Astrocyte (in vitro differentiated cells and primary cell): ENCODE data around the gene MBP.

ENCODE experiments used
- EZH2 ChIP-seq: IDR thresholded peaks from 2 replicates; pipeline ENCODE4 v1.6.1; 2012; ENCODE audit warnings: mild to moderate bottlenecking, low read length, inconsistent platforms; ENCODE audit not compliant: insufficient read depth
- TF ChIP-seq, protein P1 (sequence below): IDR thresholded peaks from 2 replicates; pipeline ENCODE4 v1.5.1; 2011; ENCODE audit warnings: low read depth, mild to moderate bottlenecking, inconsistent platforms, low read length, moderate library complexity; ENCODE audit not compliant: insufficient read depth

DNA sequence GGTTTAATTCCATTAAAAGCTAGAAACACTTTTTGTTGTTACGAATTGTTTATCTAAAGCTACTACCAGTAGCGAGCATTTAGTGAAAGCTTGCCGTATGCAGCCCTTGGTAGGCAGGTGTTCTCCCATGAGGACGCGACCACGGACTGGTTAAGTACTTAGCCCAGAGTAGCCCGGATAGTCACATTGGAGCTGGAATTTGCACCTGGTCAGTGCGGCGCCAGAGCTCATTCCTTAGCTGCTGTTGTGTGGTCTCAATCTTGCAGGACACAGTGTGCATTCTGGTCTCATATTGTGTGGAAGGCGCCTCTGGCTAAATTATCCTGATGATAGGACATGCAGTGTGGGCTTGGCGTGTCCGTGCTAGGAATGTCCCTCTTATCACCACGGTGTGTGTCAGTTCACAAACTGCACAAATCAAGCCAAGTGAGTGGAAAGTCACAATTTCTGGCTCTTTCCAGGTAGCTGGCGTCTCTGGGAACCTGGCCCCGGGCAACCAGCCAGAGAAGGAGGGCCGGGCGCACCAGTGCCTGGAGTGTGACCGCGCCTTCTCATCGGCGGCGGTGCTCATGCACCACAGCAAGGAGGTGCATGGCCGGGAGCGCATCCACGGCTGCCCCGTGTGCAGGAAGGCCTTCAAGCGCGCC, 176.9 kb downstream of the MBP start:
- TF ChIP-seq, protein P1, sequence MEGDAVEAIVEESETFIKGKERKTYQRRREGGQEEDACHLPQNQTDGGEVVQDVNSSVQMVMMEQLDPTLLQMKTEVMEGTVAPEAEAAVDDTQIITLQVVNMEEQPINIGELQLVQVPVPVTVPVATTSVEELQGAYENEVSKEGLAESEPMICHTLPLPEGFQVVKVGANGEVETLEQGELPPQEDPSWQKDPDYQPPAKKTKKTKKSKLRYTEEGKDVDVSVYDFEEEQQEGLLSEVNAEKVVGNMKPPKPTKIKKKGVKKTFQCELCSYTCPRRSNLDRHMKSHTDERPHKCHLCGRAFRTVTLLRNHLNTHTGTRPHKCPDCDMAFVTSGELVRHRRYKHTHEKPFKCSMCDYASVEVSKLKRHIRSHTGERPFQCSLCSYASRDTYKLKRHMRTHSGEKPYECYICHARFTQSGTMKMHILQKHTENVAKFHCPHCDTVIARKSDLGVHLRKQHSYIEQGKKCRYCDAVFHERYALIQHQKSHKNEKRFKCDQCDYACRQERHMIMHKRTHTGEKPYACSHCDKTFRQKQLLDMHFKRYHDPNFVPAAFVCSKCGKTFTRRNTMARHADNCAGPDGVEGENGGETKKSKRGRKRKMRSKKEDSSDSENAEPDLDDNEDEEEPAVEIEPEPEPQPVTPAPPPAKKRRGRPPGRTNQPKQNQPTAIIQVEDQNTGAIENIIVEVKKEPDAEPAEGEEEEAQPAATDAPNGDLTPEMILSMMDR, result no peak
- no peak for TF ChIP-seq EZH2
